Colon (tissue), 2 donors: Measurements from ENCODE around the gene UAP1L1.
"Not testable (repeated sequence)": the region's sequence is repeated elsewhere in the genome, so short reads cannot be mapped to it uniquely, and the experiment has no call there.

Experiments
- FAIRE-seq: peaks from 2 replicates; lab custom pipeline; 2012; peaks lifted over from hg19 to GRCh38; lab: Jason Lieb, UNC
- donor health status: control.
- donor health status: control.

Gene UAP1L1

DNA sequence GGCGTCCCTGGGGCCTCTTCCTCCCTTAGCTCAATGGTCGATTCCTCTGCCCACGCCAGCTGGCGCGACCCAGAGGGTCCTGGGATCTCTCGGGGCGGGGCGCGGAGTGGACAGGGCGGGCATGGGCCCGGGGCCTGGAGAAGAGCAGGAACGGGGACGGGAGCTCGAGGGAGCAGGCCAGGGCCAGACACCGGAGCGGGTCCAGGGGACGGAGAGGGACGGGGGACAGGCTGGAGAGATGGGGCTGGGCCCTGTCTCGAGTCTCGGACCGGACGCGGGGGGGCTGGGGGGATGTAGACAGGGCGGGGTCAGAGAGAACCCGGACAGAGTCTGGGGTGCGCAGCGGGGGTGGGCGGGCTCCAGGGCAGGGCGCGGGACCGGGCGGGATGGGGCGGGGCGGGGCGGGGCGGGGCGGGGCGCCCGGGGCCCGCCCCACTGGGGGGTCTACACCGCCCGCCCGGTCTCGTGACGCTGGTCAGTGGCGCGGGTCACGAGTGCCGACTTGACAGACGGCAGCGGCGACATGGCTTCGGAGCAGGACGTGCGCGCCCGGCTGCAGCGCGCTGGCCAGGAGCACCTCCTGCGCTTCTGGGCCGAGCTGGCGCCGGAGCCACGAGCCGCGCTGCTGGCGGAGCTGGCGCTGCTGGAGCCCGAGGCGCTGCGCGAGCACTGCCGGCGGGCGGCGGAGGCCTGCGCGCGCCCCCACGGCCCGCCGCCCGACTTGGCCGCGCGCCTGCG, at the start of gene UAP1L1:
UAP1L1 (plus strand) TSS at position 508 of the 738 bp plus-strand sequence; CDS start at position 524, 16 bp downstream.
- no peak for FAIRE-seq

DNA sequence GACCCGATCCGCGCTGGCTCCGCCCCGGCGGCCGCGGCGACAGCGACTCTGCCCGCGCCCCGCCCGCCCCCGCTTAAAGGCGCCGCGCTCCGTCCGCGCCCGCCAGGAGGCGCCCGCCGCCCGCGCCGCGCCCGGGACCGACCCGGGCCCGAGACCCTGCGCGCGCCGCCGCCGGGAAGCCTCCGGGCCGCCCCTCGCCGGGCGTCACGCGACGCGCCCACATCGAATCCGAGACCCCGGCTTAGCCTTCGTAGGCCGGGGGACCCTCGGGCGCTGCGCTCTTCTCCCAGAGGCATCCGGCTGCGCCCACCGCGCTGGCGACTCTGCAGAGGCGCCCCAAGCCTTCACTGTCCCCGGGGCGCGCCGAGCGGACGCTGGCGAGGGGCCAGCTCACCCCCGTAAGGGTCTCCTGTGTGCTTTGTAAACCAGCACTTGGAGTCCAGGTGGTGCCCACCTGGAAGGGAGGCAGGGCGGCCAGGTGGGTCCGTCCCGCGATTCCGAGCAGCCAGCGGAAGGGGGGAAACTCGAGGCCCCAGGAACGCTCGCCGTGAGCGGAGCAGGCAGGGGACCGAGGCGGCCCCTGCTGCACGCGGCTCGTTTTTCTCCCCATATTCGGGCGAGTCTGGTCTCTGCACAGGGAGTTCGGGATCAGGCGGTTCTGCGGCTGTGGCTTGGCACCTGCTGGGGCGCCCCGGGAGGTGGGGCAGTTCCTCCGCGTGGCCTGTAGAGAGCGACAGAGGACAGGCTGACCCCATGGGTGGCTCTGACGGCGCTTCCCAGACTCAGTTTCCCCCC, 48.9 kb upstream of the UAP1L1 start:
- no peak for FAIRE-seq

GRCh38 chr9:137029058-137029936, 48.0 kb upstream of the UAP1L1 start:
- FAIRE-seq, result no peak

DNA sequence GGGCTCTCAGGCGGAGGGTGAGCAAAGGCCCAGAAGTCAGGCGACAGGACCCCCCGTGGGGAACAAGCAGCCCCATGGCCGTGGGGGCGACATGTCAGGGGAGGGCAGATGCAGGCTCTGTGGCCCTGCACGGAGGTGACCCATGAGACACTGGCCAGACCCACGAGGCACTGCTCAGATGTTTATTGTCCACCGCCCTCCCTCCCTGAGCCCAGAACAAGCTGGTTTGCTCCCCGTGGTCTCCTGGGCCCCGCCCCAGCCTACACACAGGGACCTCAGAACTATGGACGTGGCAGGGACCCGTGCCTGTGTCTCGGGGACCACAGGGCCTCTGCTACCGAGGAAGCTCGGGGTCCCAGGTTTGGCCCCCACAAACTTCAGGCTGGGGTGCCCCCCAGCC, 47.3 kb upstream of the UAP1L1 start:
- no peak for FAIRE-seq

DNA sequence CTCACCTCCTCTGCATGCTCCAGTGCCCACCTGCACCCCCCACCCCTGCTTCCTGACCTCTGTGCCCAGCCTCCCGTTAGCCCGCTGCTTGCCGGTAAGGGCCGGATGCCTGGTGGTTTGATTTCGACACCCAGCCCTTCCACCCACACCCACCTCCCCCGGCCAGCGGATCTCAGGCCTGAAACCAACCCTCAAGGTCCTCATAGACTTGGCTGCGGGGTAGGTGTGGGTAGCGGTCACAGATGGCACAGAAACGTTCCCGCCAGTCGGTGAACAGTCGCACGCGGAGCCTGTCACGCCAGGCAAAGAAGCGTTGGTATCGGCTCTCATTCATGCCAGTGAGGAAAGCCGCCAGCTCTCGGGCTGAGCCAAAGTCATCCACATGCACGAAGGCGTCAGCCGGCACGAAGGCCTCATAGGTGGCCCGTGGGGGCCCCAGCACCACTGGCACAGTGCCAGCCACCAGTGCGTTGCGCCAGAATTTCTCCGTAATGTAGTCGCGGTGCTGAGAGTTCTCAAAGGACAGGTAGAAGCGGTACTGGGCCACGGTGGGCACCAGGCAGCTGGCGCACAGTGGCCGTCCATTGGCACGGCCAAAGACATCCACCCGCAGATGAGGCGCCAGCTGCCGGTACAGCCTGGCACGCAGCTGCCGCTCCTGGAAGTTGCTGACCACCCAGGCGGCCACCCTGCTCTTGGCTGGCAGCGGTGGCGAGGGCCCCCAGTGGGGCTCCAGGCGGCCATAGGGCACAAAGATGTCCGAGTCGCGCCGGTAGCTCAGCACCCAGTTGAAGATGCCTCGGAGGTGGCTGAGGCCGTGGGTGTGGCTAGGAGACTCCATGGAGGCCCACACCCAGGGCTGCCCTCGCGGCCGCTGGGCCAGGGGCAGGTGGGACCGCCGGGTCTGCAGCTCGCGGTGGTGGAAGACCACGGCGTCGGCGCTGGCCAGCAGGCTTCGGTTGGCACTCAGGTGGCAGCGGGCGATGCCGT, 46.5 kb upstream of the UAP1L1 start:
- FAIRE-seq, result no peak

DNA sequence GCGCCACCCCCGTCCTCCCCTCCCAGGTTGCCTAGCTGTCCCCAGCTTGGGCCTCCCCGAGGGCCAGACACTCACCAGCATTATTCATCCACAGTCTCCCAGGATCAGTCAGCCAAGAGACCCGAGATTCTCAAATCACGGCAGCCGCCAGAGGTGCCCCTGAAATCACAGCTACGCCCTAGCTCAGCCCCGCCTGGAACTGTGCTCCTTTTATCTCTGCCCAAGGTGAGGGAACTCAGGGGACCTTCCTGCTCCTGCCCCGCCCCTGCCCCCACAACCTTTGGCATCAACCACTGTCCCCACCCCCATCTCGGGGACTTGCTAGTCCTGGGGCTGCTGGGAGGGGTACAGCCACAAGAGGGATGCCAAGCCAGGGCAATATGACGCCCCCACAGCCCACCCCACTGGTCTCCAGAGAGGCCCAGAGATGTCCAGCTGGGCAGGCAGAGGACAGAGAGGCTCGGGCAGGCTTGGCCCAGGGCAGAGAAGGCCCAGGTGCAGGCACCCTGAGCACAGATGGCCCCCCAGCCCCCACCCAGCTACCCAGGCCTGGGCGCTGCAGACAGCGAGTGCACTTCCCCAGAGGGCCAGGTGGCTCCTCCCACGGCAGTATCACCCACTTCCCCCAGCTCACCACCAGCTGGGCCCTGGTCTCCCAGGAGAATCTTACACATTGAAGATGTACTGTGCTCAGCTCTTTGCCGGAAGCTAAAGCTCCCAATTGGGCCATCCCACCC, 45.2 kb upstream of the UAP1L1 start, which contains the start of gene FUT7:
FUT7 (minus strand) TSS at position 185 of the 737 bp plus-strand sequence; CDS start at position 88, 97 bp downstream.
- no peak for FAIRE-seq

- no peak for FAIRE-seq
These were observed 44.5 kb upstream of the UAP1L1 start for GRCh38 chr9:137032858-137033257.

- FAIRE-seq, result not testable (repeated sequence)
These were observed 43.8 kb upstream of the UAP1L1 start for GRCh38 chr9:137033481-137033880.

GRCh38 chr9:137034039-137034708, 43.1 kb upstream of the UAP1L1 start:
- no peak for FAIRE-seq

DNA sequence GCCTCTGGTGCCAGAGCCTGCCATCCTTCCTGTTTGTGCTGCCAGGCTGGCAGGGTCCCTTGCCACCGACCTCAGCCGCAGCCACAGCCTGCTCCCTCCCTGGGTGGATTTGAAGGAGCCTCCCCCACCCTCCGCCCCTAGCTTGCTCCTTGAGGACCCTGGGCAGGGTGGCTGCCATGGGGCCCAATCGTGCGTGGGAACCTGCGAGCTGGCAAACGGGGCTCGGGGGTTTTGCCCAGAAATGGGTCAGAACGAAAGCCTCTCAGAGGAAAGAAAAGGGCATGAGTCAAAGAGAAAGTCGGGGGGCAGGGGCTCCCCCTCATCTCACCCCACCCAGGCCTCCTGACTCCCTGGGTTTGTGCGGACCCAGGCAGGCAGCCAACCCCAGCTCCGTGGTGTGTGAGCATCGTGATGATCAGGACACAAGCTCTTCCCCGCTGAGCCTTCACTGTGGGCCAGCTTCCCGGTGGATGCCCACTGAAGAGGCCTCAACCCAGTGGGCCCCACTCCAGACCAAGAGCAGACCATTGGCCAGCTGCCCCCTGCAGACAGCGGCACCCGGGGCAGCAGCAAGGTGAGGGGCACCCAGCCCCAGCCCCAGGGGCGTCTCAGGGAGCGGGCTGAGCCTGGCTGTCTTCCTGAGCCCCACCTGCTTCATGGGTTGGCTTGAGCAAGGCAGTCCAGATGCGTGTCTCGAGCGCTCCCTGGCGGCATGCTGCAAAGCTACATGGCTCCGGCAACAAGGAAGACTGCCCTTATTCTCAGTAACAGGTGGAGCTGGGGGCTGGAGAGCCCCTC, 42.4 kb upstream of the UAP1L1 start:
- no peak for FAIRE-seq

GRCh38 chr9:137035507-137035834, 41.8 kb upstream of the UAP1L1 start:
- FAIRE-seq, result no peak

DNA sequence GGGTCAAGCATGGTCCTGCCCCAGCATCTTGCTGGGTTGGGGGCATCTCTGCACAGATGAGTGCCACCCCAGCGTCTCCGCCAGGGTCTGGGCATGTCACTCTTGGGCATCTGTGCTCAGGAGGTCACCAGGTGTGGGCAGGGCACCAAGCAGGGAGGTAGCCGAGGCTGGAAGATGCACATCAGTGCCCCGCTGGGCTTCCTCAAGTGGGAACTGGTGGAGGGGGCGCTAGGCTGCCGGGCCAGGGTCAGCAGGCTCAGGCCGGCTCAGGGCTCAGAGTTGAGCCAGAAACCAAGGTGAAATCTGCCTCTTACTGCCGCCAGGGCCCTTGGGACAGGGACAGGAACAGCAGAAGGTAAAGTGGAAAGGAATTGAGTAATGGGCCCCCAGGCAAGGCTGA, 41.4 kb upstream of the UAP1L1 start:
- FAIRE-seq, result no peak

- no peak for FAIRE-seq
These were observed 40.3 kb upstream of the UAP1L1 start for GRCh38 chr9:137037035-137037434.

DNA sequence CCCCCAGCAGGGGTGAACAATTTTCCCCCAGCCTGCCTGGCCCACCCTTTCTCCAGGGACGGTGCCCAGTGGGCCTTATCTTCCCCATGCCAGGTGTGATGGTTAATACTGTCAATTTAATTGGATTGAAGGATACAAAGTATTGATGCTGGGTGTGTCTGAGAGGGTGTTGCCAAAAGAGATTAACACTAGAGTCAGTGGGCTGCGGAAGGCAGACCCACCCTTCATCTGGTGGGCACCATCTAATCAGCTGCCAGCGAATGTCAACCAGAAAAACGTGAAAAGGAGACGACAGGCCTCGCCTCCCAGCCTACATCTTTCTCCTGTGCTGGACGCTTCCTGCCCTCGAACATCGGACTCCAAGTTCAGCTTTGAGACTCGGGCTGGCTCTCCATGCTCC, 39.8 kb upstream of the UAP1L1 start:
- no peak for FAIRE-seq

DNA sequence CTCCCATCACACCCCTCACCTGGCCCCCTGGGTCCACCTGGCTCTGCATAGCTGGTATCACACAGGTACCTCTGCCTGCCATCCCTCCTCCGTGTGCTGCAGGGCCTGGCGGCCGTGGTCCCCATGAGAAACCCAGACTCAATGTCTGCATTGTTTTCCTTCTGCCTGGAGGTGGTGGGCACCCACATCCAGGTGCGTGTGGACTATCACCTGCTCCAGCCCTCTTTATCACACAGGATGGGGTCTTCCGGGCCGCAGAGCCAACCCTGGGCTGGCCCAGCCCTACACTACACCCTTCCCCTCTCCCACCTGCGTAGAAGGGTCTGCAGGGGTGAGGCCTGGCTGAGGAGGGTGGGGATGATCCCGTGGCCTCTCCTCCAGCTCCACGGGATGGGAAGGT, 38.4 kb upstream of the UAP1L1 start:
- no peak for FAIRE-seq

- FAIRE-seq, result no peak
These were observed 37.5 kb upstream of the UAP1L1 start for GRCh38 chr9:137039611-137040366.

DNA sequence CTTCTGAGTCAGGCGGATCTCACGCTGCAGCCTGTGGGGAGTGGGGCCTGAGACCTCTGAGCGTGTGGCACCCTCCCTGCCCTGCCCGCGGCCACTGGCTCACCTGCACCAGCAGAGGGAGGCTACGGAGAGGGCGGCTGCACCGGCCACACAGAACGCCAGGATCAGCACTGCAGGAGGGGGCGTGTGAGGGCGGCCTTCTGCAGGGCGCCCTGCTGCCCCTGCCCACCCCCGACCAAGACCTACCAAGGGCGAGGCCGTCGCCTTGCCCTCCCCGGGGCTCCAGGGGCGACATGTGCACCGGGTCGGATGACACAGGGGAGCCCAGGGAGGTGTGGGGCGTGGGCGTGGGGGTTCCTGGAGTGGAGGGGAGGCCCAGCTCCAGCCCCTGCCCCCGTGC, 36.7 kb upstream of the UAP1L1 start:
- no peak for FAIRE-seq

DNA sequence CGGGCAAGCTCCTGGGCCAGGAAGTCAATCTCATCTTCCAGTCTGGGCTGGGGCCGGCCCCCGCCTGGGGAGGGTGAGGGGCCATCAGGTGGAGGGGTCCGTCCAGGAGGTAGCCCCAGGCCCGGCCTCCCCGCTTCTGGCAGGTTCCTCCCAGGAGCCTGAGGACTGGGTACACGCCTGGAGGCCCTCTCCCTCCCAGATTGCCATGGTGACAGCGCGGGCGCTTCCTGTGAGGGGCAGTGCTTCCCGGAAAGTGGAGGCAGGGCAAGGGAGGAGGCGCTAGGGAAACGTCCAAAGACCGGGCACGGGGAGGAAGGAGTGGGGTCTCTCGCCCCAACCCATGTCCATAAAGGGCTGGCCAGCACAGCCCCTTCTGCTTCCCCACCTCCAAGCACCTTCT, 36.2 kb upstream of the UAP1L1 start:
- no peak for FAIRE-seq
